ENCODE data around the gene PTPN3. TPM values are rescaled to one million over a fixed set of nuclear protein-coding genes. Genes with fewer than 3 reads are reported as not detected.

PTPN3 gene
- total RNA-seq, 4 donors from 2014 or later: 3.1 to 9.0 (median 5.7) TPM

GRCh38 chr9:109471475-109472393 is 26.4 kb downstream of the PTPN3 start:
- no peak for TF ChIP-seq CTCF (IDR thresholded peaks at IDR 0.05; ENCODE audit: low read depth)

- no peak for TF ChIP-seq CTCF (IDR thresholded peaks at IDR 0.05; ENCODE audit: low read depth)
Measured at GRCh38 chr9:109469646-109470358, 28.3 kb downstream of the PTPN3 start.

- no peak for TF ChIP-seq CTCF (IDR thresholded peaks at IDR 0.05; ENCODE audit: low read depth)
Measured at GRCh38 chr9:109468927-109469326, 29.2 kb downstream of the PTPN3 start.

- no peak for TF ChIP-seq CTCF (IDR thresholded peaks at IDR 0.05; ENCODE audit: low read depth)
Measured at GRCh38 chr9:109467936-109468335, 30.2 kb downstream of the PTPN3 start.

- TF ChIP-seq CTCF (IDR thresholded peaks at IDR 0.05; ENCODE audit: low read depth): no peak
Measured at GRCh38 chr9:109466623-109467590, 31.2 kb downstream of the PTPN3 start.

DNA sequence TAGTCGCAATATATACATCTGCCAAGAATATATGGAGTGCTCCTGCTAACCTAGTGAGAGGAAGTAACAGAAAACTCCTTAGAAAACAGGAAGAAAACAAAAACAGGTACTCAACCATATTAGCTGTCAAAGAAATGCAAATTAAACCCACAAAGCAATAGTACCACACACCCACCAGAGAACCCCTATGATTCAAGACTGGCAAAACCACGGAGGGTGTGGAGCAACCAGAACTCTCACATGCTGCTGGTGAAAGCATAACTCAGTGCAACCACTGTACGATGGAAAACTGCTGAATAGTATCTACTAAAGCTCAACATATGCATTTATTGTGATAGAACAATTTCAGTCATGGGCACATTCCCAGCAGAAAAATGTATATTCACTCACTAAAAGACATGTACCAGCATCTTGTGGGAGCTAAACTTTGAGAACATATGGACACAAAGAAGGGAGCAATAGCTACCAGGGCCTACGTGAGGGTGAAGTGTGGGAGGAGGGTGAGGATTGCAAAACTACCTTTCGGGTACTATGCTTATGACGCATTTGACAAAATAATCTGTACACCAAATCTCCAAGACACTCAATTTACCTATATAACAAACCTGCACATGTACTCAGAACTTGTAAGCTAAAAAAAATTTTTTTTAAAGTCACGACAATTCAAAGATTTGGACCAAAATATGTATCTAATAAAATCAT is 34.0 kb downstream of the PTPN3 start:
- no peak for TF ChIP-seq CTCF (IDR thresholded peaks at IDR 0.05; ENCODE audit: low read depth)
